ENCODE data around the gene CCL18. TPM values are rescaled to one million over a fixed set of nuclear protein-coding genes. Genes with fewer than 3 reads are reported as not detected.

The CCL18 gene
- total and polyA plus RNA-seq, 10 of the 15 experiments (the other 5 are each of a cell fraction or from before 2014, with no cell fraction given) = 0.26 TPM; not detected in 9

DNA sequence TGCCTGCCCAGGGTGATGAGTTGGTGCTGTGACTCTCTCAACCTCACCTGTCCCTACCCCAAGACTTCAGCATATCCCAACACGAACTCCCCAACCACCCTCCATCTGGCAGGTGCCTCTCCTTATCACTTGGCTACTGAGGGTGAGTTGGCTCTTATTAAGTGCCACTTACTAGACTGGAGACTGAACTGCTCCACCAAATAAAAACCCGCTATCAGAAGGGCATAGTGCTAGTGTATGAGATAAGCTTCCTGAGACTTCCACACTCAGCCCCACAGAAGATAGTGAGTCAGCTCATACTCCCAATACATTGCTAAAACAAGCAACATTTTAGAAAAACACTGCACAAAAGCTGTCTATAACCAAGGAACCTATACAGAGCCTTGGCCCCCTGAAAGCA lies 16.0 kb upstream of the CCL18 start:
- ChIA-PET RAD21 (ENCODE audit: unreplicated experiment) (no interaction called here), CTCF (interaction anchor here (1.5 kb wide), 1 partner anchor 101 kb away, joined by 3 read pairs; no protein-coding TSS in a partner anchor), SMC1A (ENCODE audit: uncharacterized antibody, unreplicated experiment) (interaction anchor here (0.9 to 1.4 kb wide), 3 partner anchors 10 to 20 kb away, joined by 3 to 4 read pairs (median 4); partner anchors contain the start of gene CCL18), POLR2A (no interaction called here)
- no peak for TF ChIP-seq CREB1 (IDR thresholded peaks at IDR 0.05; ENCODE audit: low read depth)
- TF ChIP-seq RAD21 (IDR thresholded peaks at IDR 0.05; ENCODE audit: insufficient read depth, low read depth, low read length) = no peak
- in situ Hi-C loops (cut with MboI) (no loop called here), intact Hi-C loops (cut with micrococcal nuclease; ENCODE audit: unreplicated experiment) (no loop called here)
- Histone ChIP-seq H3K4me2 (ENCODE audit: control insufficient read depth, insufficient read depth) (no peak overlapping the region), H3K79me2 (ENCODE audit: control insufficient read depth, insufficient read depth, low read length) (no peaks in the 10 kb centered on the region), H3K27ac (ENCODE audit: control insufficient read depth, insufficient read depth) (no peak overlapping the region), H4K20me1 (ENCODE audit: control insufficient read depth, insufficient read depth) (no peaks in the 10 kb centered on the region), H3K4me3 (no peak overlapping the region), H3K27me3 (replicated peaks in 1 of 2; ENCODE audit: control insufficient read depth in 2 of 2, insufficient read depth in 2 of 2, low read length in 1 of 2) (no peaks in the 10 kb centered on the region), H3K9ac (ENCODE audit: control insufficient read depth, insufficient read depth, low read length) (no peak overlapping the region), H3K9me3 (replicated peaks; ENCODE audit: control insufficient read depth, insufficient read depth, low read length) (peaks cover 2% of the 10 kb centered on the region; the same call in 2 of the 3 replicates), H3K4me1 (ENCODE audit: control insufficient read depth, insufficient read depth, low read length) (no peaks in the 10 kb centered on the region), H3K36me3 (ENCODE audit: control insufficient read depth in 2 of 2, insufficient read depth in 2 of 2, low read length in 1 of 2) (no peaks in the 10 kb centered on the region), H2AFZ (ENCODE audit: control insufficient read depth, low read depth, low read length) (no peak overlapping the region)
- WGBS (ENCODE audit: insufficient coverage, insufficient replicate concordance, low lambda C conversion rate, missing lambda C conversion rate) = 12% methylated on average over 2 of the region's 2 CpGs
- no TSS peak for BruUV-seq (replicated peaks)
- ATAC-seq = no peak
- FAIRE-seq = no peak
- no peak for DNase-seq (ENCODE audit: low read depth, low spot score)

- no peak for FAIRE-seq
- no TSS peak for BruUV-seq (replicated peaks)
Measured at GRCh38 chr17:36049643-36050042, 14.4 kb upstream of the CCL18 start.

More at GRCh38 chr17:36049643-36050042, 14.4 kb upstream of the CCL18 start:
- Histone ChIP-seq H3K4me2 (ENCODE audit: control insufficient read depth, insufficient read depth) (no peak overlapping the region), H3K9ac (ENCODE audit: control insufficient read depth, insufficient read depth, low read length) (no peak overlapping the region), H3K4me3 (no peak overlapping the region), H3K36me3 (ENCODE audit: control insufficient read depth in 2 of 2, insufficient read depth in 2 of 2, low read length in 1 of 2) (no peaks in the 10 kb centered on the region), H2AFZ (ENCODE audit: control insufficient read depth, low read depth, low read length) (no peak overlapping the region), H3K27ac (ENCODE audit: control insufficient read depth, insufficient read depth) (no peak overlapping the region), H3K9me3 (replicated peaks; ENCODE audit: control insufficient read depth, insufficient read depth, low read length) (peaks cover 2% of the 10 kb centered on the region; the same call in 2 of the 3 replicates), H3K79me2 (ENCODE audit: control insufficient read depth, insufficient read depth, low read length) (no peaks in the 10 kb centered on the region), H3K4me1 (ENCODE audit: control insufficient read depth, insufficient read depth, low read length) (no peaks in the 10 kb centered on the region), H3K27me3 (replicated peaks in 1 of 2; ENCODE audit: control insufficient read depth in 2 of 2, insufficient read depth in 2 of 2, low read length in 1 of 2) (no peaks in the 10 kb centered on the region), H4K20me1 (ENCODE audit: control insufficient read depth, insufficient read depth) (no peaks in the 10 kb centered on the region)
- SMC1A ChIA-PET (ENCODE audit: uncharacterized antibody, unreplicated experiment) = no interaction called here
- no peak for ATAC-seq
- 100% methylated on average over 2 of the region's 2 CpGs for WGBS (ENCODE audit: insufficient coverage, insufficient replicate concordance, low lambda C conversion rate, missing lambda C conversion rate)
- no peak for DNase-seq (ENCODE audit: low read depth, low spot score)
- CTCF ChIA-PET = interaction anchor here (1.3 to 1.5 kb wide), 2 partner anchors 30 to 99 kb away, joined by 3 to 4 read pairs; no protein-coding TSS in a partner anchor
- RAD21 ChIA-PET (ENCODE audit: unreplicated experiment) = no interaction called here
- intact Hi-C loops (cut with micrococcal nuclease; ENCODE audit: unreplicated experiment) (no loop called here), in situ Hi-C loops (cut with MboI) (no loop called here)
- POLR2A ChIA-PET = no interaction called here
- TF ChIP-seq ATF3 (IDR thresholded peaks at IDR 0.05; ENCODE audit: borderline replicate concordance, extremely low read depth, low read depth, low read length) = no peak

All from GM12878 (cell line).